ENCODE data around the gene CDC42BPA.

Gene CDC42BPA

GRCh38 chr1:227070638-227071285, 247.5 kb downstream of the CDC42BPA start:
- H3K4me3 Mint-ChIP-seq, result no peak overlapping the region
- H3K27me3 Mint-ChIP-seq, result no peaks in the 10 kb centered on the region
- no peak for DNase-seq
- no peaks in the 10 kb centered on the region for H3K4me1 Mint-ChIP-seq
- ATAC-seq, result no peak
- H3K9me3 Mint-ChIP-seq, result no peaks in the 10 kb centered on the region
- H3K27ac Mint-ChIP-seq, result no peak overlapping the region

GRCh38 chr1:227069490-227069889, 248.8 kb downstream of the CDC42BPA start:
- H3K4me1 Mint-ChIP-seq, result no peaks in the 10 kb centered on the region
- ATAC-seq (no peak), DNase-seq (no peak)
- no peaks in the 10 kb centered on the region for H3K9me3 Mint-ChIP-seq
- no peak overlapping the region for H3K4me3 Mint-ChIP-seq
- no peaks in the 10 kb centered on the region for H3K27me3 Mint-ChIP-seq
- no peak overlapping the region for H3K27ac Mint-ChIP-seq

- Mint-ChIP-seq H3K27me3 (no peaks in the 10 kb centered on the region), H3K9me3 (no peaks in the 10 kb centered on the region), H3K4me1 (no peaks in the 10 kb centered on the region), H3K4me3 (no peak overlapping the region), H3K27ac (no peak overlapping the region)
- DNase-seq, result no peak
- no peak for ATAC-seq
These were observed 249.4 kb downstream of the CDC42BPA start for GRCh38 chr1:227068883-227069282.

GRCh38 chr1:227066999-227067398, 251.3 kb downstream of the CDC42BPA start:
- ATAC-seq, result no peak
- no peak overlapping the region for H3K4me3 Mint-ChIP-seq

GRCh38 chr1:227065311-227065710, 253.0 kb downstream of the CDC42BPA start:
- Mint-ChIP-seq H3K27me3 (peaks cover 8% of the 10 kb centered on the region), H3K4me1 (no peaks in the 10 kb centered on the region), H3K4me3 (no peak overlapping the region), H3K9me3 (peaks cover 0 to 2% of the 10 kb centered on the region in 2 donors), H3K27ac (no peak overlapping the region)
- no peak for ATAC-seq
- no peak for DNase-seq

More at GRCh38 chr1:227066999-227067398, 251.3 kb downstream of the CDC42BPA start:
- no peaks in the 10 kb centered on the region for H3K4me1 Mint-ChIP-seq
- peak overlapping the region in 1 of 2 donors; percentile 27 for H3K27ac Mint-ChIP-seq
- DNase-seq, result no peak
- H3K27me3 Mint-ChIP-seq, result peaks cover 5% of the 10 kb centered on the region
- H3K9me3 Mint-ChIP-seq, result no peaks in the 10 kb centered on the region

GRCh38 chr1:227062306-227062705, 256.0 kb downstream of the CDC42BPA start:
- peak overlapping the region in 1 of 2 donors; percentile 51 for H3K27ac Mint-ChIP-seq
- no peak overlapping the region for H3K4me3 Mint-ChIP-seq
- ATAC-seq (no peak), DNase-seq (no peak)
- peaks cover 8% of the 10 kb centered on the region for H3K27me3 Mint-ChIP-seq
- no peaks in the 10 kb centered on the region for H3K4me1 Mint-ChIP-seq
- peaks cover 0 to 10% of the 10 kb centered on the region in 2 donors for H3K9me3 Mint-ChIP-seq

GRCh38 chr1:227059076-227059475, 259.2 kb downstream of the CDC42BPA start:
- H3K9me3 Mint-ChIP-seq, result peaks cover 0 to 10% of the 10 kb centered on the region in 2 donors
- H3K4me1 Mint-ChIP-seq, result no peaks in the 10 kb centered on the region
- ATAC-seq (no peak), DNase-seq (no peak)
- H3K27ac Mint-ChIP-seq, result no peak overlapping the region
- H3K27me3 Mint-ChIP-seq, result peaks cover 8% of the 10 kb centered on the region
- no peak overlapping the region for H3K4me3 Mint-ChIP-seq

GRCh38 chr1:227058321-227058751, 260.0 kb downstream of the CDC42BPA start:
- ATAC-seq (no peak), DNase-seq (no peak)
- Mint-ChIP-seq H3K27ac (no peak overlapping the region), H3K27me3 (peaks cover 8% of the 10 kb centered on the region), H3K4me1 (no peaks in the 10 kb centered on the region), H3K9me3 (peaks cover 0 to 10% of the 10 kb centered on the region in 2 donors), H3K4me3 (no peak overlapping the region)

GRCh38 chr1:227049253-227049652, 269.0 kb downstream of the CDC42BPA start:
- no peak overlapping the region for H3K4me3 Mint-ChIP-seq
- peak overlapping the region in 1 of 2 donors; percentile 6 for H3K27ac Mint-ChIP-seq
- ATAC-seq (no peak), DNase-seq (no peak)
- no peaks in the 10 kb centered on the region for H3K9me3 Mint-ChIP-seq
- peaks cover 10% of the 10 kb centered on the region for H3K27me3 Mint-ChIP-seq
- no peaks in the 10 kb centered on the region for H3K4me1 Mint-ChIP-seq

GRCh38 chr1:227043755-227044154, 274.5 kb downstream of the CDC42BPA start:
- H3K27me3 Mint-ChIP-seq, result peaks cover 10% of the 10 kb centered on the region
- H3K9me3 Mint-ChIP-seq, result no peaks in the 10 kb centered on the region
- no peak overlapping the region for H3K27ac Mint-ChIP-seq
- H3K4me1 Mint-ChIP-seq, result no peaks in the 10 kb centered on the region
- ATAC-seq, result no peak
- DNase-seq, result no peak
- no peak overlapping the region for H3K4me3 Mint-ChIP-seq

GRCh38 chr1:227042292-227042691, 276.0 kb downstream of the CDC42BPA start:
- H3K9me3 Mint-ChIP-seq, result peaks cover 0 to 7% of the 10 kb centered on the region in 2 donors
- no peak overlapping the region for H3K27ac Mint-ChIP-seq
- H3K4me3 Mint-ChIP-seq, result no peak overlapping the region
- DNase-seq (no peak), ATAC-seq (no peak)
- peaks cover 10% of the 10 kb centered on the region for H3K27me3 Mint-ChIP-seq
- no peaks in the 10 kb centered on the region for H3K4me1 Mint-ChIP-seq

GRCh38 chr1:227038401-227038800, 279.9 kb downstream of the CDC42BPA start:
- Mint-ChIP-seq H3K9me3 (peaks cover 0 to 7% of the 10 kb centered on the region in 2 donors), H3K27me3 (no peaks in the 10 kb centered on the region), H3K4me3 (no peak overlapping the region), H3K27ac (no peak overlapping the region), H3K4me1 (no peaks in the 10 kb centered on the region)
- DNase-seq (no peak), ATAC-seq (no peak)

- no peak for ATAC-seq
These were observed 281.2 kb downstream of the CDC42BPA start for GRCh38 chr1:227037121-227037520.

GRCh38 chr1:227035316-227035715, 283.0 kb downstream of the CDC42BPA start:
- ATAC-seq (no peak), DNase-seq (no peak)
- Mint-ChIP-seq H3K27ac (no peak overlapping the region), H3K9me3 (peaks cover 0 to 7% of the 10 kb centered on the region in 2 donors), H3K4me1 (no peaks in the 10 kb centered on the region), H3K27me3 (no peaks in the 10 kb centered on the region), H3K4me3 (no peak overlapping the region)

More at GRCh38 chr1:227037121-227037520, 281.2 kb downstream of the CDC42BPA start:
- Mint-ChIP-seq H3K27me3 (no peaks in the 10 kb centered on the region), H3K9me3 (peaks cover 0 to 7% of the 10 kb centered on the region in 2 donors), H3K4me1 (no peaks in the 10 kb centered on the region), H3K27ac (no peak overlapping the region), H3K4me3 (no peak overlapping the region)
- no peak for DNase-seq

GRCh38 chr1:227033880-227034279, 284.4 kb downstream of the CDC42BPA start:
- Mint-ChIP-seq H3K27ac (no peak overlapping the region), H3K4me1 (no peaks in the 10 kb centered on the region), H3K9me3 (peaks cover 0 to 7% of the 10 kb centered on the region in 2 donors), H3K27me3 (no peaks in the 10 kb centered on the region), H3K4me3 (no peak overlapping the region)
- ATAC-seq (no peak), DNase-seq (no peak)

GRCh38 chr1:227032396-227032795, 285.9 kb downstream of the CDC42BPA start:
- no peaks in the 10 kb centered on the region for H3K9me3 Mint-ChIP-seq
- no peak overlapping the region for H3K27ac Mint-ChIP-seq
- H3K27me3 Mint-ChIP-seq, result no peaks in the 10 kb centered on the region
- DNase-seq (no peak), ATAC-seq (no peak)
- no peak overlapping the region for H3K4me3 Mint-ChIP-seq
- H3K4me1 Mint-ChIP-seq, result no peaks in the 10 kb centered on the region

- Mint-ChIP-seq H3K4me1 (no peaks in the 10 kb centered on the region), H3K4me3 (no peak overlapping the region), H3K27me3 (no peaks in the 10 kb centered on the region), H3K27ac (no peak overlapping the region), H3K9me3 (peaks cover 7 to 8% of the 10 kb centered on the region in 2 donors)
- ATAC-seq (no peak), DNase-seq (no peak)
These were observed 301.3 kb downstream of the CDC42BPA start for GRCh38 chr1:227016990-227017389.

Measured in stimulated activated naive CD8-positive, alpha-beta T cell treated with anti-CD3 and anti-CD28 coated beads, Interleukin-15, amount 100 ng/mL, for 72 hours (primary cell).